GM12878 (cell line): Measurements from ENCODE around the gene PCDHGA8. TPM values are rescaled to one million over a fixed set of nuclear protein-coding genes. Genes with fewer than 3 reads are reported as not detected.
A peak's percentile ranks its signal among the peaks of the same experiment; 100 is the strongest.

ENCODE experiments used
- ATAC-seq: fragments of 200-7000 bp; cut with Tn5 transposase; 3 replicates; pipeline ENCODE4 v1.9.1; 2020; ENCODE audit warnings: mild to moderate bottlenecking, moderate library complexity
- BruUV-seq: library from RNA; stranded (reverse); fragments of 400-500 nt; replicated peaks from 2 replicates; lab custom pipeline; 2021; lab: Mats Ljungman, UMichigan
- CTCF ChIA-PET: fragments of 300-600 bp; sonication (Branson Sonifier 250); formaldehyde crosslinking; extraction: SDS; loops from one replicate; lab custom pipeline; 2021; ENCODE audit warnings: inconsistent platforms; lab: Yijun Ruan, JAX
- POLR2A ChIA-PET: fragments of 350-600 bp; formaldehyde crosslinking; extraction: SDS; loops from one replicate; lab custom pipeline; 2021; ENCODE audit warnings: inconsistent platforms; lab: Charles Lee
- RAD21 ChIA-PET: fragments of 300-600 bp; sonication (Branson Sonifier 250); formaldehyde crosslinking; loops from one replicate; lab custom pipeline; 2023; ENCODE audit warnings: antibody characterized with exemption; ENCODE audit not compliant: unreplicated experiment; lab: Charles Lee
- SMC1A ChIA-PET: fragments of 300-600 bp; sonication (Branson Sonifier 250); formaldehyde crosslinking; loops from one replicate; lab custom pipeline; 2023; ENCODE audit not compliant: unreplicated experiment, uncharacterized antibody; lab: Charles Lee
- DNase-seq: peaks from one replicate; pipeline ENCODE4 v3.0.0-alpha.2; 2011; ENCODE audit warnings: low read depth, low spot score
- FAIRE-seq: peaks from 3 replicates; lab custom pipeline; 2011; peaks lifted over from hg19 to GRCh38; lab: Jason Lieb, UNC
- H2AFZ ChIP-seq: 2 replicates; pipeline ENCODE4 v1.6.0; 2011; ENCODE audit warnings: low read depth, low read length, control low read depth; ENCODE audit not compliant: control insufficient read depth
- H3K27ac ChIP-seq: 2 replicates; pipeline ENCODE4 v1.5.1; 2011; ENCODE audit warnings: control low read depth; ENCODE audit not compliant: control insufficient read depth, insufficient read depth
- H3K27me3 ChIP-seq, 2 experiments: replicated peaks in 1 of 2; 2 replicates each; pipeline versions ENCODE4 v1.6.0 to v1.6.1; 2011; ENCODE audit warnings: low read length in 1 of 2; ENCODE audit not compliant: control insufficient read depth in 2 of 2, insufficient read depth in 2 of 2
- H3K36me3 ChIP-seq, 2 experiments: 2 replicates each; pipeline ENCODE4 v1.5.1; 2011; ENCODE audit warnings: low read length in 1 of 2; ENCODE audit not compliant: control insufficient read depth in 2 of 2, insufficient read depth in 2 of 2
- H3K4me1 ChIP-seq: 2 replicates; pipeline ENCODE4 v1.6.1; 2011; ENCODE audit warnings: mild to moderate bottlenecking, low read length, moderate library complexity, mixed read lengths; ENCODE audit not compliant: control insufficient read depth, insufficient read depth
- H3K4me2 ChIP-seq: 2 replicates; pipeline ENCODE4 v1.6.0; 2011; ENCODE audit warnings: control low read depth; ENCODE audit not compliant: control insufficient read depth, insufficient read depth
- H3K4me3 ChIP-seq: fragments of 200-600 bp; sonication (generic); 2 replicates; pipeline ENCODE4 v1.5.1; 2016
- H3K79me2 ChIP-seq: 2 replicates; pipeline ENCODE4 v1.6.0; 2011; ENCODE audit warnings: low read length; ENCODE audit not compliant: control insufficient read depth, insufficient read depth
- H3K9ac ChIP-seq: 2 replicates; pipeline ENCODE4 v1.8.0; 2011; ENCODE audit warnings: low read length, control low read depth, mixed read lengths; ENCODE audit not compliant: control insufficient read depth, insufficient read depth
- H3K9me3 ChIP-seq: replicated peaks from 3 replicates; pipeline ENCODE4 v1.5.1; 2011; ENCODE audit warnings: mild to moderate bottlenecking, low read length; ENCODE audit not compliant: control insufficient read depth, insufficient read depth
- H4K20me1 ChIP-seq: 2 replicates; pipeline ENCODE4 v1.6.0; 2011; ENCODE audit not compliant: control insufficient read depth, insufficient read depth
- CTCF ChIP-seq, 3 experiments: IDR thresholded peaks in 2 of 3; conservative IDR thresholded peaks in 1 of 3; 2 replicates each; pipeline ENCODE4 v1.5.1; 2011; ENCODE audit warnings: low read depth in 3 of 3, low read length in 3 of 3, mild to moderate bottlenecking in 3 of 3, control low read depth in 2 of 3, moderate library complexity in 2 of 3, inconsistent platforms in 1 of 3, mixed read lengths in 1 of 3; ENCODE audit not compliant: control insufficient read depth in 2 of 3, insufficient read depth in 1 of 3; ENCODE audit errors: extremely low read depth in 1 of 3
- E2F8 ChIP-seq: fragments of 450-650 bp; IDR thresholded peaks from 2 replicates; pipeline ENCODE4 v1.6.1; 2018; ENCODE audit warnings: mild to moderate bottlenecking, low read depth, moderate library complexity; ENCODE audit not compliant: partially characterized antibody
- JUND ChIP-seq: IDR thresholded peaks from 2 replicates; pipeline ENCODE4 v1.6.1; 2012; ENCODE audit warnings: low read depth, mild to moderate bottlenecking, low read length, improper control_type of control experiment, moderate library complexity
- MXI1 ChIP-seq: fragments of 150-350 bp; IDR thresholded peaks from 2 replicates; pipeline ENCODE4 v1.6.1; 2011; ENCODE audit warnings: low read depth, mild to moderate bottlenecking, inconsistent platforms, low read length, improper control_type of control experiment
- NR2C2 ChIP-seq: IDR thresholded peaks from 2 replicates; pipeline ENCODE4 v1.6.1; 2011; ENCODE audit warnings: borderline replicate concordance, low read depth; ENCODE audit not compliant: control insufficient read depth, insufficient read length
- RAD51 ChIP-seq: fragments of 450-650 bp; IDR thresholded peaks from 2 replicates; pipeline ENCODE4 v1.6.1; 2016; ENCODE audit warnings: moderate library complexity, mild to moderate bottlenecking, inconsistent platforms
- SUZ12 ChIP-seq: fragments of 200-600 bp; sonication (generic); IDR thresholded peaks from one replicate; pipeline ENCODE4 v1.6.1; 2018; ENCODE audit warnings: antibody characterized with exemption, mild to moderate bottlenecking; ENCODE audit not compliant: unreplicated experiment
- ZBED1 ChIP-seq: IDR thresholded peaks from 2 replicates; pipeline ENCODE4 v1.6.1; 2016; ENCODE audit warnings: borderline replicate concordance
- WGBS: methylation state at CpG from one replicate; pipeline ENCODE4 v1.1.6; 2016; ENCODE audit warnings: low lambda C conversion rate; ENCODE audit not compliant: insufficient replicate concordance, insufficient coverage; ENCODE audit errors: missing lambda C conversion rate; 5-methylcytosine and 5-hydroxymethylcytosine counted together
- in situ Hi-C: fragments of 300-500 bp; cut with MboI; formaldehyde crosslinking; loops from 9 replicates; pipeline ENCODE4 v1.14.3; 2018; ENCODE audit warnings: mixed read lengths
- intact Hi-C: fragments of 100-400 bp; cut with micrococcal nuclease; formaldehyde crosslinking; loops from one replicate; pipeline ENCODE4 v1.14.2; 2022; ENCODE audit not compliant: unreplicated experiment
- polyA plus RNA-seq, 11 experiments: library from polyadenylated mRNA; depleted of rRNA in 4 of 11; unstranded in 6 of 11; stranded (reverse) in 5 of 11; fragments of >200 nt; fragmentation: Nextera tagmentation in 4 of 11; fragmentation: Illumina TruSeq in 1 of 11; extraction: Ambion mirVana in 4 of 11; extraction: Trizol in 1 of 11; gene quantifications; 1 replicate in 1 of 11; 2 replicates in 10 of 11; pipeline versions ENCODE4 v1.2.1 to v1.2.3, GENCODE V29; 2011 to 2016; ENCODE audit warnings: inconsistent platforms in 2 of 11, missing spikeins in 2 of 11, low read depth in 1 of 11
- total RNA-seq, 4 experiments: library from RNA; depleted of rRNA in 3 of 4; stranded (reverse); fragments of >200 nt in 3 of 4; fragmentation: Illumina TruSeq in 1 of 4; extraction: Trizol in 1 of 4; gene quantifications; 2 replicates each; pipeline versions ENCODE4 v1.2.1 to v1.2.3, GENCODE V29; 2013 to 2021

Gene PCDHGA8
- total and polyA plus RNA-seq, 10 of the 15 experiments (the other 5 are each of a cell fraction or from before 2014, with no cell fraction given): 0.01 to 0.04 TPM; not detected in 8

- ChIA-PET SMC1A (interaction anchor here (1.1 kb wide), 1 partner anchor 16 kb away, joined by 3 read pairs; no protein-coding TSS in a partner anchor), CTCF (interaction anchor here (1.1 kb wide), 1 partner anchor 220 kb away, joined by 5 read pairs; no protein-coding TSS in a partner anchor), RAD21 (interaction anchor here (1.1 kb wide), 1 partner anchor 220 kb away, joined by 3 read pairs; no protein-coding TSS in a partner anchor), POLR2A (interaction anchor here (0.6 kb wide), 1 partner anchor 443 kb away, joined by 4 read pairs; no protein-coding TSS in a partner anchor)
- Histone ChIP-seq H3K4me3 (0 out of 2 replicates have a peak overlapping the region, but pooled peaks have one; percentile 11), H3K27ac (no peak overlapping the region), H3K27me3 (no peaks in the 10 kb centered on the region), H3K36me3 (no peaks in the 10 kb centered on the region), H3K4me1 (no peaks in the 10 kb centered on the region), H4K20me1 (no peaks in the 10 kb centered on the region), H3K9ac (no peak overlapping the region), H3K79me2 (no peaks in the 10 kb centered on the region), H3K9me3 (peaks cover 2% of the 10 kb centered on the region; the same call in 2 of the 3 replicates), H2AFZ (no peak overlapping the region), H3K4me2 (no peak overlapping the region)
- intact Hi-C loops (no loop called here), in situ Hi-C loops (no loop called here)
- no peak for DNase-seq
- TF ChIP-seq SUZ12 (no peak), CTCF (IDR thresholded peaks at IDR 0.05 in 2 of 3, conservative IDR thresholded peaks at IDR 0.05 in 1 of 3; ENCODE audit: control insufficient read depth in 2 of 3, extremely low read depth in 1 of 3, insufficient read depth in 1 of 3, low read depth in 3 of 3, low read length in 3 of 3) (peak in 1 of 3 experiments; percentile 2; a peak in 1 of 6 replicates)
- WGBS: 85% methylated on average over 31 of the region's 31 CpGs
- no peak for ATAC-seq
- no TSS peak for BruUV-seq
- FAIRE-seq: no peak
Observed at GRCh38 chr5:141343953-141344463, 48.4 kb upstream of the PCDHGA8 start.

GRCh38 chr5:141345327-141345726 is 47.1 kb upstream of the PCDHGA8 start:
- SMC1A ChIA-PET: no interaction called here
- no peaks in the 10 kb centered on the region for H3K27me3 ChIP-seq
- H3K4me3 ChIP-seq: no peak overlapping the region
- intact Hi-C loops: no loop called here
- no peak overlapping the region for H2AFZ ChIP-seq
- POLR2A ChIA-PET: no interaction called here
- no peak overlapping the region for H3K9ac ChIP-seq
- no peak for DNase-seq
- in situ Hi-C loops: no loop called here
- RAD21 ChIA-PET: no interaction called here
- no TSS peak for BruUV-seq
- no peak overlapping the region for H3K27ac ChIP-seq
- no peak overlapping the region for H3K4me2 ChIP-seq
- H4K20me1 ChIP-seq: no peaks in the 10 kb centered on the region
- peaks cover 2% of the 10 kb centered on the region; the same call in 2 of the 3 replicates for H3K9me3 ChIP-seq
- WGBS: 73% methylated on average over 20 of the region's 20 CpGs
- no peaks in the 10 kb centered on the region for H3K79me2 ChIP-seq
- no peaks in the 10 kb centered on the region for H3K4me1 ChIP-seq
- FAIRE-seq: no peak
- no peaks in the 10 kb centered on the region for H3K36me3 ChIP-seq
- no peak for ATAC-seq
- CTCF ChIA-PET: no interaction called here
- TF ChIP-seq JUND: no peak
- TF ChIP-seq MXI1: no peak
- no peak for TF ChIP-seq ZBED1
- TF ChIP-seq NR2C2: no peak
- TF ChIP-seq RAD51: no peak
- TF ChIP-seq E2F8: no peak
